Endodermal cell (in vitro differentiated cells): ENCODE data around the gene NUP62. TPM values are rescaled to one million over a fixed set of nuclear protein-coding genes. Genes with fewer than 3 reads are reported as not detected.
A peak's percentile ranks its signal among the peaks of the same experiment; 100 is the strongest.

Experiments used
- DNase-seq: peaks from one replicate; pipeline ENCODE4 v3.0.0-alpha.2; 2017
- H3K27ac ChIP-seq: 2 replicates; pipeline ENCODE4 v1.5.1; 2013; ENCODE audit warnings: mild to moderate bottlenecking, low read depth, low read length, moderate library complexity
- H3K27me3 ChIP-seq: 2 replicates; pipeline ENCODE4 v1.6.1; 2013; ENCODE audit warnings: mild to moderate bottlenecking, low read length, moderate library complexity; ENCODE audit not compliant: insufficient read depth, control insufficient read depth, poor library complexity, severe bottlenecking
- H3K36me3 ChIP-seq: 2 replicates; pipeline ENCODE4 v1.7.0; 2013; ENCODE audit warnings: mild to moderate bottlenecking, low read length, moderate library complexity; ENCODE audit not compliant: control insufficient read depth, insufficient read depth
- H3K4me1 ChIP-seq: one replicate; pipeline ENCODE4 v1.7.0; 2013; ENCODE audit warnings: low read length; ENCODE audit not compliant: control insufficient read depth, insufficient read depth
- H3K4me3 ChIP-seq: 2 replicates; pipeline ENCODE4 v1.5.1; 2013; ENCODE audit warnings: mild to moderate bottlenecking, low read length, moderate library complexity
- H3K9ac ChIP-seq: 2 replicates; pipeline ENCODE4 v1.6.1; 2013; ENCODE audit warnings: mild to moderate bottlenecking, low read length, moderate library complexity; ENCODE audit not compliant: poor library complexity, severe bottlenecking; ENCODE audit errors: extremely low read depth
- H3K9me3 ChIP-seq: 2 replicates; pipeline ENCODE4 v1.6.1; 2013; ENCODE audit warnings: mild to moderate bottlenecking, low read length, moderate library complexity; ENCODE audit not compliant: control insufficient read depth
- H3K27ac Mint-ChIP-seq: 2 replicates; pipeline ENCODE4 v1.8.0; 2020; ENCODE audit warnings: mixed read lengths
- H3K27me3 Mint-ChIP-seq: 2 replicates; pipeline ENCODE4 v1.8.0; 2021; ENCODE audit warnings: mild to moderate bottlenecking, mixed read lengths; ENCODE audit not compliant: insufficient read depth
- H3K36me3 Mint-ChIP-seq: 2 replicates; pipeline ENCODE4 v1.8.0; 2020; ENCODE audit warnings: low read depth, mixed read lengths
- H3K4me1 Mint-ChIP-seq: 2 replicates; pipeline ENCODE4 v1.8.0; 2020; ENCODE audit warnings: mixed read lengths
- H3K4me3 Mint-ChIP-seq: 2 replicates; pipeline ENCODE4 v1.8.0; 2020; ENCODE audit warnings: mild to moderate bottlenecking, moderate library complexity, mixed read lengths
- H3K9me3 Mint-ChIP-seq: 2 replicates; pipeline ENCODE4 v1.8.0; 2020; ENCODE audit warnings: mild to moderate bottlenecking, mixed read lengths
- WGBS, 2 experiments: methylation state at CpG; one replicate each; pipeline versions ENCODE4 v1.1.5 to v1.1.7; 2013; ENCODE audit warnings: missing lambda C conversion rate in 2 of 2, mixed read lengths in 1 of 2; ENCODE audit not compliant: insufficient coverage in 1 of 2, insufficient read length in 1 of 2; 5-methylcytosine and 5-hydroxymethylcytosine counted together
- total RNA-seq, 2 donors: library from RNA; stranded (reverse); fragmentation: NEBNext Ultra II Directional in 1 of 2; extraction: Animal tissue kit (Norgen Biotek cat#: 25700) in 1 of 2; gene quantifications; 2 replicates in 1 of 2; 3 replicates in 1 of 2; pipeline ENCODE4 v1.2.1, GENCODE V29; 2021
- TF ChIP-seq, protein P1 (sequence below): fragments of 200-600 bp; sonication (generic); conservative IDR thresholded peaks from 2 replicates; pipeline ENCODE4 v1.5.0; 2021; ENCODE audit warnings: antibody characterized with exemption, mild to moderate bottlenecking

The NUP62 gene
- total RNA-seq, 2 donors from 2014 or later, result 84.9 to 96.4 TPM

DNA sequence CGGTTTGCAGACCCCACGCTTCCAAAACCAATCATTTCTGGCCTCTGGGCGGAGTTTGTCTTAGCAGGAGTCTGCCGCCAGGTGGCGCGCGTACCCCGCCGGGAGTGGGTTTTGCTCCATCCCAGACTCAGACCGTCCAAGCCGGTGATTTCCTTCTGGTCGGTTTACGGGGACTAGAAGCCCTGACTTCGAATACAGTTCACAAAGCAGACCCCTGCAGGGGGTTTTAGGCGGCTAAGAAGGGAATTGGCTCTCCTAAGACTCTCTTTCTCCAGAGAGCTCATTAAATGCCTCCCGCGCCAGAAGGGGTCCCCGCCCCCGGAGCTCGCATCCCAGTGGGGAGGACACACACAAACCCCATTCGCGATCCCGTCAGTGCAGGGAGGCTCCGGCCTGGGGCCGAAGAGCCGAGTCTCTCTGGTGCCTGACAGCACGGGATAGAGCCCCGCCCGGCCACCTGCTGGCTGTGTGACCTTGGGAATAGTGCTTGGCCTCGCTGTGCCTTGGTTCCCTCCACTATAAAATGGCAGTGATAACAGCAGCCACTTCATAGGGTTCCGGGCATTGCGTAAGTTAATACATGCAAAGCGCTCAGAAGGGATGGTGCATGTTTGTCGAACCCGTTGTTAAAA is 8.6 kb upstream of the NUP62 start:
- Mint-ChIP-seq H3K36me3 (peaks cover 7% of the 10 kb centered on the region), H3K27ac (no peak overlapping the region), H3K27me3 (peaks cover 2% of the 10 kb centered on the region), H3K4me1 (no peaks in the 10 kb centered on the region), H3K4me3 (no peak overlapping the region), H3K9me3 (no peaks in the 10 kb centered on the region)
- H3K4me3 ChIP-seq, result no peak overlapping the region
- no peaks in the 10 kb centered on the region for H3K9me3 ChIP-seq
- H3K4me1 ChIP-seq, result no peaks in the 10 kb centered on the region
- 29 to 33% methylated on average over 18 to 35 of the region's 35 CpGs for WGBS, 2 experiments
- peak; percentile 95 for DNase-seq
- no peaks in the 10 kb centered on the region for H3K36me3 ChIP-seq
- no peaks in the 10 kb centered on the region for H3K27me3 ChIP-seq
- TF ChIP-seq, protein P1, sequence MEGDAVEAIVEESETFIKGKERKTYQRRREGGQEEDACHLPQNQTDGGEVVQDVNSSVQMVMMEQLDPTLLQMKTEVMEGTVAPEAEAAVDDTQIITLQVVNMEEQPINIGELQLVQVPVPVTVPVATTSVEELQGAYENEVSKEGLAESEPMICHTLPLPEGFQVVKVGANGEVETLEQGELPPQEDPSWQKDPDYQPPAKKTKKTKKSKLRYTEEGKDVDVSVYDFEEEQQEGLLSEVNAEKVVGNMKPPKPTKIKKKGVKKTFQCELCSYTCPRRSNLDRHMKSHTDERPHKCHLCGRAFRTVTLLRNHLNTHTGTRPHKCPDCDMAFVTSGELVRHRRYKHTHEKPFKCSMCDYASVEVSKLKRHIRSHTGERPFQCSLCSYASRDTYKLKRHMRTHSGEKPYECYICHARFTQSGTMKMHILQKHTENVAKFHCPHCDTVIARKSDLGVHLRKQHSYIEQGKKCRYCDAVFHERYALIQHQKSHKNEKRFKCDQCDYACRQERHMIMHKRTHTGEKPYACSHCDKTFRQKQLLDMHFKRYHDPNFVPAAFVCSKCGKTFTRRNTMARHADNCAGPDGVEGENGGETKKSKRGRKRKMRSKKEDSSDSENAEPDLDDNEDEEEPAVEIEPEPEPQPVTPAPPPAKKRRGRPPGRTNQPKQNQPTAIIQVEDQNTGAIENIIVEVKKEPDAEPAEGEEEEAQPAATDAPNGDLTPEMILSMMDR, result peak; percentile 97
- H3K27ac ChIP-seq, result no peak overlapping the region
- no peak overlapping the region for H3K9ac ChIP-seq

DNA sequence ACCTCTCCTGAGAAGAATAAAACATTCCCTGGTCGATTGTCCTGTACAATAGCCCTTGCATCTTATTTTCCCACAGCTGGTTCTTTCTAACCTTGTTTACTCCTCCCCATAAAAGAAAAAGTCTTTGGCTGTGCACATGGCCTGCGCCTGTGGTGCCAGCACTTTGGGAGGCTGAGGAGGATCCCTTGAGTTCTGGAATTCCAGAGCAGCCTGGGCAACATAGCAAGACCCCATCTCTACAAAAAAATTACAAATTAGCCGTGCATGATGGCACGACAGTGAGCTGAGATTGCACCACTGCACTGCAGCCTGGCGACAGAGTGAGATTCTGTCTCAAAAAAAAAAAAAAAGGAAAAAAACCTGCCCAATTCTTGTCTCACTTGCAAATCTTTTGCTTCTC is 7.2 kb upstream of the NUP62 start:
- no peak overlapping the region for H3K27ac Mint-ChIP-seq
- TF ChIP-seq, protein P1, result no peak
- H3K4me1 ChIP-seq, result no peaks in the 10 kb centered on the region
- no peak overlapping the region for H3K9ac ChIP-seq
- no peak overlapping the region for H3K4me3 ChIP-seq
- no peaks in the 10 kb centered on the region for H3K9me3 ChIP-seq
- H3K4me3 Mint-ChIP-seq, result no peak overlapping the region
- H3K36me3 Mint-ChIP-seq, result peaks cover 14% of the 10 kb centered on the region
- no peaks in the 10 kb centered on the region for H3K9me3 Mint-ChIP-seq
- peaks cover 2% of the 10 kb centered on the region for H3K27me3 Mint-ChIP-seq
- H3K4me1 Mint-ChIP-seq, result no peaks in the 10 kb centered on the region
- no peaks in the 10 kb centered on the region for H3K27me3 ChIP-seq
- peaks cover 6% of the 10 kb centered on the region for H3K36me3 ChIP-seq
- no peak for DNase-seq
- 84 to 86% methylated on average over 3 to 5 of the region's 5 CpGs for WGBS, 2 experiments
- no peak overlapping the region for H3K27ac ChIP-seq

DNA sequence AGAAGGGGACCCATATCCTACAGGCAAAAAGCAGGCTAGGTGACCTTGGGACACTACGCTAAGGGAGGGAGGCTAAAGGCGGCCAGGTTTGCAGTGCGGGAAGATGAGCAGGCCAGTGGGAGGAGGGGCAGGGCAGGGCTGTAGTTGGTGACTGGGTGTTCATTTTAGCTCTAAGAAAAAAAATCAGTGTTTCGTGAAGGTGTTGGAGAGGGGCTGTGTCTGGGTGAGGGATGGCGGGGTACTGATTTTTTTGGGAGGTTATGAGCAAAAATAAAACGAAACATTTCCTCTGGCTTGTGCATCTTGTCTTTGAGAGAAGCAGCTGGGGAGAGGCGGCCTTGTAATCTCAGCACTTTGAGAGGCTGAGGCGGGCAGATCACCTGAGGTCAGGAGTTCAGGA is 4.3 kb upstream of the NUP62 start:
- TF ChIP-seq, protein P1, result no peak
- H3K4me3 Mint-ChIP-seq, result no peak overlapping the region
- peaks cover 24% of the 10 kb centered on the region for H3K36me3 Mint-ChIP-seq
- Histone ChIP-seq H3K27me3 (no peaks in the 10 kb centered on the region), H3K27ac (no peak overlapping the region), H3K9me3 (no peaks in the 10 kb centered on the region), H3K9ac (no peak overlapping the region), H3K4me1 (no peaks in the 10 kb centered on the region), H3K4me3 (no peak overlapping the region), H3K36me3 (peaks cover 18% of the 10 kb centered on the region)
- no peak overlapping the region for H3K27ac Mint-ChIP-seq
- peaks cover 2% of the 10 kb centered on the region for H3K27me3 Mint-ChIP-seq
- whole genome bisulfite sequencing, 2 experiments, result 90 to 93% methylated on average over 8 of the region's 8 CpGs
- H3K9me3 Mint-ChIP-seq, result no peaks in the 10 kb centered on the region
- no peak for DNase-seq
- H3K4me1 Mint-ChIP-seq, result peaks cover 1% of the 10 kb centered on the region
